Esophagus squamous epithelium (tissue), 5 donors: Measurements from ENCODE around the gene MGAT4B. TPM values are rescaled to one million over a fixed set of nuclear protein-coding genes. Genes with fewer than 3 reads are reported as not detected.

Source experiments
- DNase-seq: peaks from one replicate; lab custom pipeline; 2025; lab: John Stamatoyannopoulos, UW
- H3K27ac ChIP-seq, 4 donors: fragments of 200-600 bp; sonication (generic); one replicate each; pipeline ENCODE4 v1.5.1; 2016 to 2019; ENCODE audit warnings: mild to moderate bottlenecking in 1 of 4
- H3K27me3 ChIP-seq, 4 donors: fragments of 200-600 bp; sonication (generic); 1 replicate in 3 of 4; 2 replicates in 1 of 4; pipeline versions ENCODE4 v1.5.1 to v1.6.0; 2017 to 2021; ENCODE audit warnings: antibody characterized with exemption in 1 of 4
- H3K36me3 ChIP-seq, 3 donors: fragments of 200-600 bp; sonication (generic); one replicate each; pipeline ENCODE4 v1.5.1; 2016 to 2019
- H3K4me1 ChIP-seq, 3 donors: fragments of 200-600 bp; sonication (generic); one replicate each; pipeline ENCODE4 v1.5.1; 2017 to 2019
- H3K4me3 ChIP-seq, 4 donors: fragments of 200-600 bp; sonication (generic); 1 replicate in 3 of 4; 2 replicates in 1 of 4; pipeline ENCODE4 v1.5.1; 2016 to 2019; ENCODE audit warnings: mild to moderate bottlenecking in 2 of 4, moderate library complexity in 1 of 4
- H3K9me3 ChIP-seq, 3 donors: fragments of 200-600 bp; sonication (generic); one replicate each; pipeline ENCODE4 v1.5.1; 2016 to 2019
- POLR2A ChIP-seq, 4 donors: fragments of 450-650 bp; IDR thresholded peaks; one replicate each; pipeline ENCODE4 v1.6.1; 2017; ENCODE audit warnings: antibody characterized with exemption in 4 of 4, mild to moderate bottlenecking in 4 of 4, moderate library complexity in 3 of 4
- WGBS, 2 donors: methylation state at CpG; one replicate each; pipeline ENCODE4 v1.1.5; 2018; 5-methylcytosine and 5-hydroxymethylcytosine counted together
- intact Hi-C: fragments of 100-400 bp; cut with DNase I; formaldehyde crosslinking; loops from one replicate; pipeline ENCODE4 v1.15.0; 2022
- total RNA-seq, 4 donors: library from RNA; depleted of rRNA; stranded (reverse); fragments of >200 nt; gene quantifications; one replicate each; pipeline ENCODE4 v1.1.0, GENCODE V29; 2016
- TF ChIP-seq, protein P1 (sequence below), 6 experiments: fragments of 450-650 bp in 4 of 6; fragments of 200-600 bp in 2 of 6; sonication (generic) in 2 of 6; IDR thresholded peaks; one replicate each; pipeline ENCODE4 v1.5.1; 2016 to 2019; ENCODE audit warnings: antibody characterized with exemption in 6 of 6, mild to moderate bottlenecking in 4 of 6, moderate library complexity in 4 of 6
- donor health status: DM: yes; HTN: yes; CAD: no.

MGAT4B gene
- total RNA-seq, 4 donors from 2014 or later = 68.5 to 119 (median 87.7) TPM

DNA sequence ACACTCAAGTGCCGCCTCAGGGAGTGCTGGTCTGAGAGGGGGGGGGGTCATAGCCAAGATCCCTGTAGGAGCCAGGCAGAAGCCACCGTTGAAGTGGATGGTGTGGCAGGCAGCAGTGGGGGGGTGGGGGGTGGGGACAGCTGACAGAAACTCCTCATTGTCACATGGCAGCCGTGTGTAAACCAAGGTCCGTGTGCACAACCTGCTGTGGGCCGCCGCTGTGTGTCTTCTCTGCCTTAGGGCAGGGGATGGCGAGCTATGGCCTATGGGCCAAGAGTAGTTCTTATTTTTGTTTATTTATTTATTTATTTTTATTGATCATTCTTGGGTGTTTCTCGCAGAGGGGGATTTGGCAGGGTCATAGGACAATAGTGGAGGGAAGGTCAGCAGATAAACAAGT is 27.5 kb upstream of the MGAT4B start:
- DNase-seq = no peak
- Histone ChIP-seq H3K27ac (no peak overlapping the region), H3K36me3 (peaks cover 59 to 98% (median 63%) of the 10 kb centered on the region in 3 donors), H3K9me3 (no peaks in the 10 kb centered on the region), H3K4me1 (peaks cover 0 to 35% (median 7%) of the 10 kb centered on the region in 3 donors), H3K27me3 (no peaks in the 10 kb centered on the region), H3K4me3 (no peak overlapping the region)
- TF ChIP-seq, protein P1, sequence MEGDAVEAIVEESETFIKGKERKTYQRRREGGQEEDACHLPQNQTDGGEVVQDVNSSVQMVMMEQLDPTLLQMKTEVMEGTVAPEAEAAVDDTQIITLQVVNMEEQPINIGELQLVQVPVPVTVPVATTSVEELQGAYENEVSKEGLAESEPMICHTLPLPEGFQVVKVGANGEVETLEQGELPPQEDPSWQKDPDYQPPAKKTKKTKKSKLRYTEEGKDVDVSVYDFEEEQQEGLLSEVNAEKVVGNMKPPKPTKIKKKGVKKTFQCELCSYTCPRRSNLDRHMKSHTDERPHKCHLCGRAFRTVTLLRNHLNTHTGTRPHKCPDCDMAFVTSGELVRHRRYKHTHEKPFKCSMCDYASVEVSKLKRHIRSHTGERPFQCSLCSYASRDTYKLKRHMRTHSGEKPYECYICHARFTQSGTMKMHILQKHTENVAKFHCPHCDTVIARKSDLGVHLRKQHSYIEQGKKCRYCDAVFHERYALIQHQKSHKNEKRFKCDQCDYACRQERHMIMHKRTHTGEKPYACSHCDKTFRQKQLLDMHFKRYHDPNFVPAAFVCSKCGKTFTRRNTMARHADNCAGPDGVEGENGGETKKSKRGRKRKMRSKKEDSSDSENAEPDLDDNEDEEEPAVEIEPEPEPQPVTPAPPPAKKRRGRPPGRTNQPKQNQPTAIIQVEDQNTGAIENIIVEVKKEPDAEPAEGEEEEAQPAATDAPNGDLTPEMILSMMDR (IDR thresholded peaks at IDR 0.05) = no peak
- intact Hi-C loops = no loop called here
- WGBS, 2 donors = 74 to 79% methylated on average over 7 of the region's 8 CpGs

DNA sequence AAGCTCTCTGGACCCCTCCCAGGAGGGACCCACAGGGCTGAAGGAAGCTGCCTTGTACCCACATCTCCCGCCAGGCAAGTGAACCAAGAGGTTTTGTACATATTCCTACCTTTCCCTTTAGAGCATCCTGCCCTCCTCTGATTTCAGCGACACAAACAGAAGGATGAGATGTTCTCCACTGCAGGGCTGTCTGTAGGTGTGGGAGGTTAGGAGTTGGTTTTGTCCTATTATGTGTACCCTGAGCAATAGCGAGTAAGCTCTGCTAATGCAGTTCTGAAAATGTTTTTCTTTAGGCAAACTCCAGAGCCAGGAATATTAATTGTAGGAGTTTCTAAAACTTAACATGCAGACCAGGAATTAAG is 27.0 kb upstream of the MGAT4B start:
- H3K4me1 ChIP-seq = peaks cover 0 to 40% (median 7%) of the 10 kb centered on the region in 3 donors
- WGBS, 2 donors = 96 to 100% methylated on average over 1 to 3 of the region's 3 CpGs
- H3K4me3 ChIP-seq = no peak overlapping the region
- TF ChIP-seq, protein P1 (IDR thresholded peaks at IDR 0.05) = no peak
- no peak for TF ChIP-seq POLR2A (IDR thresholded peaks at IDR 0.05)
- H3K27ac ChIP-seq = no peak overlapping the region
- peaks cover 63 to 98% (median 67%) of the 10 kb centered on the region in 3 donors for H3K36me3 ChIP-seq
- no peaks in the 10 kb centered on the region for H3K27me3 ChIP-seq
- intact Hi-C loops = no loop called here
- H3K9me3 ChIP-seq = no peaks in the 10 kb centered on the region
- DNase-seq = no peak

DNA sequence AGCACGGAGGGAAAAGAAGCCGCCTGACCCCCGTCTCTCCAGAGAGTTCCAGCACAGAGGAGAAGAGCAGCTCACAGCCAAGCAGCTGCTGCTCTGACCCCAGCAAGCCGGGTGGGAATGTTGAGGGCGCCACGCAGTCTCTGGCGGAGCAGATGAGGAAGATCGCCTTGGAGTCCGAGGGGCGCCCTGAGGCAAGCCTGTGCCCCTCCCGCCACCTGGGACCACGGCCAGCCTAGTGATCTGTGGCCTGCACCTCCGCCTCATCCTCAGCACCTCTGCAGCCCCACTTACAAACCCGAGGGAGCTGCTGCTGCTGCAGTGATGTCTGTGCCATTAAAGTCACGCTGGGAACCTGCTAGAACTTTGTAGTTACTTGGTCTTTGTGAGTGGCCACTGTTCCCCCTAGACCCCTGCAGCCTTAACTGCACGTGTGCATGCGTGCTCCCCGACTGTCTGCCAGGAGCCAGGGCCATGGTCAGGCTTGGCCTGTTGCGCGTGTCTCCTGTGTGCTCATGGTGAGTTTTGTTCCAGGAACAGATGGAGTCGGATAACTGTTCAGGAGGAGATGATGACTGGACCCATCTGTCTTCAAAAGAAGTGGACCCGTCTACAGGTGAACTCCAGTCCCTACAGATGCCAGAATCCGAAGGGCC is 26.5 kb upstream of the MGAT4B start:
- Histone ChIP-seq H3K36me3 (peaks cover 63 to 98% (median 69%) of the 10 kb centered on the region in 3 donors), H3K4me3 (no peak overlapping the region), H3K27ac (no peak overlapping the region), H3K27me3 (no peaks in the 10 kb centered on the region), H3K9me3 (no peaks in the 10 kb centered on the region), H3K4me1 (peaks cover 0 to 45% (median 7%) of the 10 kb centered on the region in 3 donors)
- intact Hi-C loops = no loop called here
- DNase-seq = no peak
- 62 to 79% methylated on average over 4 to 18 of the region's 23 CpGs for WGBS, 2 donors
- TF ChIP-seq, protein P1 (IDR thresholded peaks at IDR 0.05) = no peak
- no peak for TF ChIP-seq POLR2A (IDR thresholded peaks at IDR 0.05)

DNA sequence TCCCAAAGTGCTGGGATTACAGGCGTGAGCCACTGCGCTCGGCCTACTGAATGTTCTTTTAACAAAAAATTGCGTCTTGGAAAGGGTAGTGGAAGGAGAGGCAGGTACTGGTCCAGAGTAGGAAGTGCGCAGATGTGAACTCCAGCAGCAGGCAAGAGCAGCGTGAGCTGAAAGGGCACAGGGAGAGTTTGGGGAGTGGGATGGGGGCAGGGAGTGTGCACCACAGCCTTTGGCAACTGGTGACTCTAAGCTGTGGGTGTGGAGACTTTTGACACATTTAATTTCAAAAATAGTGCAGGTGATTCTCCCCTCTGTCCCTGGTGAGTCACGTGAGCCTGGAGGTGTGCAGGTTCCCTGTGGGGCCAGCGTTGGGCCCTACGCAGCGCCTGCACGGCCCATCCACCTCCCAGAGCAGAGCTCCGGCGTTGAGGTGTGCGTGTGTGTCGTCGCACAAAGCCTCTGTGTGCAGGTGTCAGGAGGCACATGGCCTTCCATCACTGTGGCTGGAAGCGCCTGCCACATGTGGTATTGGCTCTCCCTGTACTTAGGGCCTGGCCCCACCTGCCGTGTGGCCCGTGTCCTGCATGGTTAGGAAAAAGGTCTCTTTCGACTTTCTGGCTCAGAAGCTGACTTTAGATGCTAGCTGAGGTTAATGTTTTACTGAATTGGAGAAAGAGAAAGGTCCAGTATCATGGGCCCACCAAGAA is 25.5 kb upstream of the MGAT4B start:
- TF ChIP-seq, protein P1 (IDR thresholded peaks at IDR 0.05) = no peak
- TF ChIP-seq POLR2A (IDR thresholded peaks at IDR 0.05) = no peak
- intact Hi-C loops = no loop called here
- no peak overlapping the region for H3K4me3 ChIP-seq
- peaks cover 3 to 52% (median 14%) of the 10 kb centered on the region in 3 donors for H3K4me1 ChIP-seq
- 91 to 95% methylated on average over 11 of the region's 20 CpGs for WGBS, 2 donors
- DNase-seq = no peak
- peaks cover 55 to 98% (median 59%) of the 10 kb centered on the region in 3 donors for H3K36me3 ChIP-seq
- H3K27ac ChIP-seq = no peak overlapping the region
- no peaks in the 10 kb centered on the region for H3K9me3 ChIP-seq
- H3K27me3 ChIP-seq = no peaks in the 10 kb centered on the region

DNA sequence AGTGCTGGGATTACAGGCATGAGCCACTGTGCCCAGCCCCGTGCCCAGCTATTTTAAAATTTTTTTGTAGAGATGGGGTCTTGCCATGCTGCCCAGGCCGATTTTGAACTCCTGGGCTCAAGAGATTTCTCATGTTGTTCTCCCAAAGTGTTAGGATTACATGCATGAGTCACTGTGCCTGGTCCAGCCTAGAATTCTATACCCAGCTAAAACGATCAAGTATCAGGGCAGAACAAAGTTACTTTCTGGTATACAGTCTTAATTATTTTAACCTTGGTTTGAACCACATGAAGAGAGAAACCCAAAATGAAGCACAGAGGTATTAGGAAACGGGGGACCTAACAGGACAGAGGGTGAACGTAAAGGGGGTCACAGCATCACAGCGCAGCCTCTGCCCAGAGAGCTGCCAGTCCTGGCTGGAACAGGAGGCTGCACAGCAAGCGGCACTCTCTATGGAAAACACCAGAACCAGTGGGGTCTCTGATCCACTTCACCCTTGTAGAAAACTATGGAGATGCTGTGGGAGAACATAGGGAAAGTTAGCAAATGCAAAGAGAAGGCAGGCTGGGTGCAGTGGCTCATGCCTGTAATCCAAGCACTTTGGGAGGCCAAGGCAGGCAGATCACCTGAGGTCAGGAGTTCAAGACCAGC is 24.3 kb upstream of the MGAT4B start:
- no peak for TF ChIP-seq POLR2A (IDR thresholded peaks at IDR 0.05)
- TF ChIP-seq, protein P1 (IDR thresholded peaks at IDR 0.05) = no peak
- Histone ChIP-seq H3K4me3 (no peak overlapping the region), H3K36me3 (peaks cover 48 to 98% (median 61%) of the 10 kb centered on the region in 3 donors), H3K9me3 (no peaks in the 10 kb centered on the region), H3K27ac (no peak overlapping the region), H3K4me1 (peaks cover 3 to 52% (median 16%) of the 10 kb centered on the region in 3 donors), H3K27me3 (no peaks in the 10 kb centered on the region)
- WGBS, 2 donors = 94 to 98% methylated on average over 7 of the region's 7 CpGs
- DNase-seq = no peak
- intact Hi-C loops = no loop called here
